ENCODE data around the gene VWF. TPM values are rescaled to one million over a fixed set of nuclear protein-coding genes. Genes with fewer than 3 reads are reported as not detected.

Gene VWF
- polyA plus RNA-seq = 10 to 100 TPM; 14.8 to 38.4 TPM

DNA sequence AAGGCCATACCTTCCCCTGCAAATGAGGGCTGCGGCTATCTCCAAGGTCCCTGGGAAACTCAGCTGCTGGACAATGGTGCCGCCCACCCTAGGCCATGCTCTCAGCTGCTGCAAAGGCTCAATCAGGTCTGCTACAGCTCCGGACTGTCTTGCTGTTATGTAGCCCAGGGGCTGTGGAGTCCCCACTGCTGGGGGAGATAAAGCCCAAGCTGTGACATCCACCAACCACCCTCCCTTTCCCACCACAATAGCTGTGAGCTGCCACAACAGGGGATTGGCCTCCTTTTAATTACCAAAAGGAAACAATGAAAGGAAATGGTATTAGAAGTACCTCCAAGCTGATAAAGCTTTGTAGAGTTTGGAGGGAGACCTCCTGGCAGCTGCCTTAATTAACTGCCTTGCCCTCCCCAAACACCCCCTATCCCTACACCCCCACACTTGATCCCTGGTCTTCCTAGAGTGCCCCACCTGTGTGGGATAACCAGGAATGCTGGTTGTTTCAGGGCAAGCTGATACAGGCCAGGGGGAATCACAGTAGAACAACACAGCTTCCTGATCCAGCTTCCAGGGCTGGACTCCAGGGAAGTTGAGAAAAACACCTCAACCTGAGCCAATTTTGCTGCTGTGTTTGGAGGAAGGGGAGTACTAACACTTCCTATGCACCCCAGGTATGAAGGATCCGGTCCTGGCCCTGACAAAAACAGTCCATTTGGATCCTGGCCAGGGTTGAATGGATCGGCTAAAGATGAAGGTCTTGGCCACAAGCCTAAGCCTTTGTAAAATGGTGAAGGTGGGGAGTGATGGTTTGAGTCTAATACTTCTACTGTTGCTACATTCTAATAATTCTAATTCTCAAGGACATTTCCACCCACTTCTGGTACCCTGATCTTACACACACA lies at the start of gene VWF:
VWF (minus strand) TSS at position 260 of the 899 bp plus-strand sequence. CDS start 1,474 bp downstream, outside the sequence.
- Histone ChIP-seq H3K27me3 (ENCODE audit: control insufficient read depth in 1 of 2, insufficient read depth in 2 of 2, low read length in 2 of 2) (no peaks in the 10 kb centered on the region), H3K36me3 (ENCODE audit: control insufficient read depth in 2 of 2, insufficient read depth in 2 of 2, low read length in 1 of 2) (no peaks in the 10 kb centered on the region), H3K4me3 (ENCODE audit: low read depth in 1 of 2, low read length in 2 of 2) (peak within 1 kb of the TSS in 1 of 2 donors; percentile 7), H3K4me1 (ENCODE audit: control insufficient read depth in 2 of 2, insufficient read depth in 2 of 2, low read length in 1 of 2) (peaks cover 0 to 7% of the 10 kb centered on the region in 2 donors), H3K9me3 (ENCODE audit: control insufficient read depth in 2 of 2, insufficient read depth in 1 of 2, low read depth in 1 of 2, low read length in 1 of 2) (peaks cover 0 to 2% of the 10 kb centered on the region in 2 donors), H3K27ac (ENCODE audit: low read depth in 2 of 2, low read length in 1 of 2) (peak within 1 kb of the TSS; percentile 26 to 28)
- WGBS, 2 donors = 57 to 59% methylated on average over 5 of the region's 5 CpGs

- 70 to 75% methylated on average over 4 of the region's 4 CpGs for WGBS, 2 donors
- Histone ChIP-seq H3K9me3 (ENCODE audit: control insufficient read depth in 2 of 2, insufficient read depth in 1 of 2, low read depth in 1 of 2, low read length in 1 of 2) (no peaks in the 10 kb centered on the region), H3K27me3 (ENCODE audit: control insufficient read depth in 1 of 2, insufficient read depth in 2 of 2, low read length in 2 of 2) (no peaks in the 10 kb centered on the region), H3K36me3 (ENCODE audit: control insufficient read depth in 2 of 2, insufficient read depth in 2 of 2, low read length in 1 of 2) (no peaks in the 10 kb centered on the region), H3K4me1 (ENCODE audit: control insufficient read depth in 2 of 2, insufficient read depth in 2 of 2, low read length in 1 of 2) (no peaks in the 10 kb centered on the region), H3K4me3 (ENCODE audit: low read depth in 1 of 2, low read length in 2 of 2) (no peak overlapping the region), H3K27ac (ENCODE audit: low read depth in 2 of 2, low read length in 1 of 2) (no peak overlapping the region)
These were observed 48.4 kb upstream of the VWF start for GRCh38 chr12:6172862-6173261.

DNA sequence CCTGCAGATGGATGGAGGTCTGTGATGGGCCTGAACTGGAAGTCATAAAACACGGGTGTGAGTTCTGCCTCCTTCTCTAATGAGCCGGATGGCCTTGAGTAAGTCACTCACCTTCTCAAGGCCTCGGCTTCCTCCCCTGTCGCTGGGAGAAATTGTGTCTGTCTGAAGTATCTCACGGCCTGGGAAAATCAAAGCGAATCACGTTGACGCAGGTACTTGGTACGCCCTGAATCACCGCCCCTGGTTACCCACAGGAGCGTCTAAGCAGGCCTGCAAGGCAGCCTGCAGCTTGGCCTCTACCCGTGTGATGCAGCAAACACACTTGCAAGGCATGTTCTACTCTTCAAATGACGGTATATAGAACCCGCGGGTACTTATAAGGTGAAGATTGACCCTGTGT lies 47.6 kb upstream of the VWF start:
- Histone ChIP-seq H3K27ac (ENCODE audit: low read depth in 2 of 2, low read length in 1 of 2) (peak overlapping the region in 1 of 2 donors; percentile 9), H3K4me1 (ENCODE audit: control insufficient read depth in 2 of 2, insufficient read depth in 2 of 2, low read length in 1 of 2) (peaks cover 0 to 4% of the 10 kb centered on the region in 2 donors)

DNA sequence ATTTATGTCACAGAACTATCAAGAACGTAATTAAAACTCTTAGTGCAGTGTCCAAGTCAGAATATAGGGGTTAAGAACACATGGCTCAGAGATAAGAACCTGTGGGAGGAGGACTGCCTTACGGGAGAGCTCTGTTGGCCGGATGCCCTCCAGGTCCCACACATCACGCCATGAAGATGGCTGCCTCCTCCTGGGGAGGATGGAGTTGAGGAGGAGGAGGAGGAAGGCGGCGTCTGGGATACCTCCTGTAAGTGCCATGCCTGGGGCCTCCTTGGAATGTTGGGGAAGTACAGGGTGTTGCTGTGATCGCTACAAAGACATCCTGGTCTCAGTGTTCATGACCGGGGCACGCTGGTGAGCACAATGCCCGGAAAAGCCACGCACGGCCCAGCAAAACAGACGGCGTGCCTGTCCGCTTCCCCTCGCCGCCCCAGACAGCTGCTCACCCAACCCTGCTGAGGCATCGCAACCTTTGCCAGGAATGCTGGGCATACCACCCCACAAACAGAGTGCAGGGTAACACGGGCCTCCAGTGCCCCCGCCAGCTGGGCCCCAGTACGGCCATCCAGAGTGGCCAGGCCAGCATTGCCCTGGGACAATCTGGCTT lies 47.0 kb upstream of the VWF start:
- H3K27ac ChIP-seq (ENCODE audit: low read depth in 2 of 2, low read length in 1 of 2) = peak overlapping the region in 1 of 2 donors; percentile 9
- no peaks in the 10 kb centered on the region for H3K36me3 ChIP-seq (ENCODE audit: control insufficient read depth in 2 of 2, insufficient read depth in 2 of 2, low read length in 1 of 2)
- H3K9me3 ChIP-seq (ENCODE audit: control insufficient read depth in 2 of 2, insufficient read depth in 1 of 2, low read depth in 1 of 2, low read length in 1 of 2) = no peaks in the 10 kb centered on the region
- no peak overlapping the region for H3K4me3 ChIP-seq (ENCODE audit: low read depth in 1 of 2, low read length in 2 of 2)
- H3K4me1 ChIP-seq (ENCODE audit: control insufficient read depth in 2 of 2, insufficient read depth in 2 of 2, low read length in 1 of 2) = peaks cover 0 to 4% of the 10 kb centered on the region in 2 donors
- H3K27me3 ChIP-seq (ENCODE audit: control insufficient read depth in 1 of 2, insufficient read depth in 2 of 2, low read length in 2 of 2) = no peaks in the 10 kb centered on the region
- 75 to 86% methylated on average over 21 of the region's 21 CpGs for WGBS, 2 donors

More for the DNA sequence above, 47.6 kb upstream of the VWF start:
- Histone ChIP-seq H3K9me3 (ENCODE audit: control insufficient read depth in 2 of 2, insufficient read depth in 1 of 2, low read depth in 1 of 2, low read length in 1 of 2) (no peaks in the 10 kb centered on the region), H3K36me3 (ENCODE audit: control insufficient read depth in 2 of 2, insufficient read depth in 2 of 2, low read length in 1 of 2) (no peaks in the 10 kb centered on the region), H3K27me3 (ENCODE audit: control insufficient read depth in 1 of 2, insufficient read depth in 2 of 2, low read length in 2 of 2) (no peaks in the 10 kb centered on the region), H3K4me3 (ENCODE audit: low read depth in 1 of 2, low read length in 2 of 2) (no peak overlapping the region)
- WGBS, 2 donors = 86 to 91% methylated on average over 15 of the region's 15 CpGs

DNA sequence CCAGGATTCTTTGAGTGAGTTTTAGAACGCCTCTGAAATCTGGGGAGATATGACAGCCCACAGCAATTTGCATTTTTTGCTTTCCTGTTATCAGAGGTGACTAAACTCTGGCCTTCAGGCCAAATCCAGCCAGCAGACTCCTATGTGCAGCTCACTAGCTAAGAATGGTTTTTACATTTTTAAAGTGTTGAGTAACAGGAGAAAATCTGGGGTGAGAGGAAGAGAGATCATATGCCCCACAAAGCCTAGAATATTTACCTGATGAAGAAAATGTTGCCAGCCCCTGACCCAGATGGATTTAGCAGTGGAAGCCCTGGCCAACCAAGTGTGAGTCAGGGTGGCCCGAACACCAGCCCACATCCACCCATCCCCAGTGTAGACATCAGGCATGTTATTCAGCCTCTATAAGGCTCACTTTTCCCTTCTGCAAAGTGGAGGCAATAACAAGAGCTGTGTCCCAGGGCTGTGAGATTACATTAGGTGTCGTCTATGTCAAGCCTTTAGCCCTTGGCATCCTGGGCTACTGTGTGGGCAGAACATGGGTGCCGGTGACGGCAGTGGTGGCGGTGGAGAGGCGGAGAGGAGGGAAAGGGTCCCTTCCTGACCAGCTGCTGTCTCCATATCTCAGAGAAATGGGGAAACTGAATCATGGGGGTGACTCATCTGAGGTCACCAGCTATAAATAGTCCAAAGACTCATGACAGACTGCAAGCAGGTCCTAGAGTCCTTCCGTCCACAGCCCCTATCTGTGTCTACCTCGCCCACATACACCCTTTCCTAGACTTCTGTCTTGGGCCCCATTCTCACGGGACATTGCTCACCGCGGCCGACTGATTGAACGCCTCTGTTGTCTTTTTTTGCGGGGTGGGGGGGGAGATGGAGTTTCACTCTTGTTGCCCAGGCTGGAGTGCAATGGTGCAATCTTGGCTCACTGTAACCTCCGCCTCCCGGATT lies 43.1 kb upstream of the VWF start:
- Histone ChIP-seq H3K36me3 (ENCODE audit: control insufficient read depth in 2 of 2, insufficient read depth in 2 of 2, low read length in 1 of 2) (no peaks in the 10 kb centered on the region), H3K27me3 (ENCODE audit: control insufficient read depth in 1 of 2, insufficient read depth in 2 of 2, low read length in 2 of 2) (no peaks in the 10 kb centered on the region), H3K4me1 (ENCODE audit: control insufficient read depth in 2 of 2, insufficient read depth in 2 of 2, low read length in 1 of 2) (peaks cover 0 to 4% of the 10 kb centered on the region in 2 donors), H3K4me3 (ENCODE audit: low read depth in 1 of 2, low read length in 2 of 2) (no peak overlapping the region), H3K27ac (ENCODE audit: low read depth in 2 of 2, low read length in 1 of 2) (peak overlapping the region; percentile 65 to 68), H3K9me3 (ENCODE audit: control insufficient read depth in 2 of 2, insufficient read depth in 1 of 2, low read depth in 1 of 2, low read length in 1 of 2) (no peaks in the 10 kb centered on the region)
- WGBS, 2 donors = 66 to 68% methylated on average over 17 of the region's 17 CpGs

- H3K4me3 ChIP-seq (ENCODE audit: low read depth in 1 of 2, low read length in 2 of 2) = no peak overlapping the region
- H3K27me3 ChIP-seq (ENCODE audit: control insufficient read depth in 1 of 2, insufficient read depth in 2 of 2, low read length in 2 of 2) = no peaks in the 10 kb centered on the region
- no peaks in the 10 kb centered on the region for H3K36me3 ChIP-seq (ENCODE audit: control insufficient read depth in 2 of 2, insufficient read depth in 2 of 2, low read length in 1 of 2)
- peaks cover 0 to 4% of the 10 kb centered on the region in 2 donors for H3K4me1 ChIP-seq (ENCODE audit: control insufficient read depth in 2 of 2, insufficient read depth in 2 of 2, low read length in 1 of 2)
- 84 to 91% methylated on average over 4 to 6 of the region's 6 CpGs for WGBS, 2 donors
- peak overlapping the region in 1 of 2 donors; percentile 28 for H3K27ac ChIP-seq (ENCODE audit: low read depth in 2 of 2, low read length in 1 of 2)
- H3K9me3 ChIP-seq (ENCODE audit: control insufficient read depth in 2 of 2, insufficient read depth in 1 of 2, low read depth in 1 of 2, low read length in 1 of 2) = no peaks in the 10 kb centered on the region
These were observed 42.3 kb upstream of the VWF start for GRCh38 chr12:6166808-6167207.

DNA sequence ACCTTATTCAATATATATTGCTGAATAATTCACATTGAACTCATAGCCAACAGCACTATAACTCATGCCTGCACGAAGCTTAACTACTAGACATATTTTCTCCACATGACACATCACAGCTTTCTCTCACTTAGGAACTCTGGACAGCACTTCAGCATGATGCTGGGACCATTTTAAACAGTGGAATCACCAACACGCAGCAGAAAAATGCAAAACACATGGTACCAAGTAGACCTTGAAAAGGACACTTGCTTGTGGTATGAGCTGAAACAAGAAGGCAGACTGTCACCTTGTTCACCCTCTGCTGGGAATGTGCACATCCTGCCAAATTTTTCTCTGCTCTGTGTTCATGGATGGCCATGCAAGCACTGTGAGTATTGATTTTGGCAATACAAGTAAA lies 40.9 kb upstream of the VWF start:
- H3K4me3 ChIP-seq (ENCODE audit: low read depth in 1 of 2, low read length in 2 of 2) = no peak overlapping the region
- H3K4me1 ChIP-seq (ENCODE audit: control insufficient read depth in 2 of 2, insufficient read depth in 2 of 2, low read length in 1 of 2) = peaks cover 0 to 4% of the 10 kb centered on the region in 2 donors
- WGBS, 2 donors = 76 to 82% methylated on average over 2 of the region's 2 CpGs
- H3K36me3 ChIP-seq (ENCODE audit: control insufficient read depth in 2 of 2, insufficient read depth in 2 of 2, low read length in 1 of 2) = no peaks in the 10 kb centered on the region
- H3K9me3 ChIP-seq (ENCODE audit: control insufficient read depth in 2 of 2, insufficient read depth in 1 of 2, low read depth in 1 of 2, low read length in 1 of 2) = no peaks in the 10 kb centered on the region
- no peak overlapping the region for H3K27ac ChIP-seq (ENCODE audit: low read depth in 2 of 2, low read length in 1 of 2)
- no peaks in the 10 kb centered on the region for H3K27me3 ChIP-seq (ENCODE audit: control insufficient read depth in 1 of 2, insufficient read depth in 2 of 2, low read length in 2 of 2)

DNA sequence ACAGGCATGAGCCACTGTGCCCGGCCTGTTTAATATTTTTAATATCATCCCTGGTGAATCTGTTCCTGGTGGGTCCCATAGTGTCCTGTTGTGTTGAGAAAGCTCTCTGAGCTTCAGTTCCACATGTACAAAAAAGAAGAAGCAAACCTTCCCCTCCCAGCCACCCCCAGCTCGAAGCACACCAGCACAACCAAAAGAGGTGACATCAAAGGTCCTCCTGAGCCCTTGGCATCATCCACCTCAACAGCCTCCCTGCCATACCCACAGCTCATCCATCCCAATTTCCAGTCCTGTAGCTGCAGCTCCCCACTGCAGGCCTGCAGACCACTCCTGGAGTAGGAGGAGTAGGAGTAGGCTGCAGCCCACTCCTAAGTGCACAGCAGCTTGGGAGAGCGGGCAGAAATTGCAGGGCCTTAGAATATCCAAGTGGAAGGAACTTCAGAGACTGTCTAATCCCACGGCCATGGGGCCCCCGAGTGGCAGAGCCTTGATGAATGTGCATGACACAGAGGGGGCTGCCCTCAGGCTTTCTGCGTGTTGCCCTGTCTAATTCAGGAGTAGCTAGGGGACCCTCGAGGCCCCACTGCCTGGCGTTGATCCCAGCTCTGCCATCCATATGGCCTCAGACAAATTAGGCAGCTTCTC lies 39.1 kb upstream of the VWF start:
- H3K9me3 ChIP-seq (ENCODE audit: control insufficient read depth in 2 of 2, insufficient read depth in 1 of 2, low read depth in 1 of 2, low read length in 1 of 2) = no peaks in the 10 kb centered on the region
- no peak overlapping the region for H3K4me3 ChIP-seq (ENCODE audit: low read depth in 1 of 2, low read length in 2 of 2)
- no peak overlapping the region for H3K27ac ChIP-seq (ENCODE audit: low read depth in 2 of 2, low read length in 1 of 2)
- peaks cover 0 to 4% of the 10 kb centered on the region in 2 donors for H3K4me1 ChIP-seq (ENCODE audit: control insufficient read depth in 2 of 2, insufficient read depth in 2 of 2, low read length in 1 of 2)
- WGBS, 2 donors = 80 to 85% methylated on average over 8 of the region's 8 CpGs
- H3K36me3 ChIP-seq (ENCODE audit: control insufficient read depth in 2 of 2, insufficient read depth in 2 of 2, low read length in 1 of 2) = no peaks in the 10 kb centered on the region
- no peaks in the 10 kb centered on the region for H3K27me3 ChIP-seq (ENCODE audit: control insufficient read depth in 1 of 2, insufficient read depth in 2 of 2, low read length in 2 of 2)
